Right renal cortex interstitium (tissue), 3 donors: ENCODE data around the gene RASGRF1. TPM values are rescaled to one million over a fixed set of nuclear protein-coding genes. Genes with fewer than 3 reads are reported as not detected.

Experiments
- DNase-seq, 3 donors: peaks; one replicate each; pipeline ENCODE4 v3.0.0-alpha.2; 2013; ENCODE audit warnings: low read depth in 3 of 3, low spot score in 2 of 3
- polyA plus RNA-seq, 3 donors: library from polyadenylated mRNA; unstranded; fragments of 120-200 nt; gene quantifications; one replicate each; pipeline ENCODE4 v1.2.1, GENCODE V29; 2013; ENCODE audit not compliant: insufficient read length in 3 of 3

Gene RASGRF1
- polyA plus RNA-seq, 3 donors, result 0.21 to 0.82 (median 0.43) TPM

DNA sequence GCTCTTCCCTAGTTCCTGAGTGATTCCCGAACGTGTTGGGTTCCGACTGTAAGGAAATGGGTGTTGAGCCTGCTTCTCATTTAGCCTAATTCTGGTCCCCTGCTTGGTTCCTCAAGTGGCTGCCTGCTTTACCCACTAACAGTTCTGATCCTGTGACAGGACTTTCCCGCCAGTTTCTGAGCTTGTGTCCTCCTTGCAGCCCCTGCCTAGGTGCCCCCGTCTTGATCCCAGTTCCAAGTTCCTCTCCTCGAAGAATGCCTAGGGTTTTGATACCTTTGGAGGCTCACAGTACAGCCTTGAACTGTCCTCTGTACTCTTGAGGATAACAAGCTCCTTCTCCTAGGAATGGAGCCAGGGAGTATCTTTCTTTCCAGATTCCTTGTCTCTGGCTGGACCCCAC lies 12.0 kb upstream of the RASGRF1 start:
- no peak for DNase-seq

DNA sequence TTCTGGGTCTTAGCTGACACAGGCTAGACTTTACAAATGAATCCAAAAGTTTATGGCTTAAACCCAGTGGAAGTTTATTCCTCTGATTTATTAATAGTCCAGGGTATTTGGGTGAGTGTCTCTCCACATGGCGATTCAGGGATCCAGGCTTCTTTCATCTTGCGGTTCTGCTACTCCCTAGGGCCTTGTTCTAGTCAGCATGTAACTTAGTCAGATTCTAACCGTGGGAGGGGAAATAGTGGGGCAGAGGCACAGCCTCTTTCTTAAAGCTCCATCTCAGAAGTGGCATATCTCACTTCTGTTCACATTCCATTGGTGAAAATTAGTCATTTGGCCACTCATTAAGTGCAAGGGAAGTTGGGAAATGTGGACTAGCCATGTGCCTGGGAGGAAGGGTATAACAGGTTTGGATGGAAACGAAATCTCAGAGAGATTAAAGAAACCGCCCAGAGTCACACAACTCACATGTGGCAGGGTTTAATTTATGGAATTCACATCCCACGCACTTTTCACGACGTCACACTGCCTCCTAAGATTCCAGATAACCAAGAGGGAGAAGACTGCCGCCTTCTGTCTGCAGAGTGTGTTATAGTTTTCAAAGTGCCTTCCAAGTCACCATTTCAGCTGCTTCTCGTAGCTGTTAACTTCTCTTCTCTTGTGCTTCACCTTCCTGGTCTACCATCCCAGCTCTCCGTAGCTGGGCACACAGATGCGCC lies 11.4 kb upstream of the RASGRF1 start:
- DNase-seq, result no peak

DNA sequence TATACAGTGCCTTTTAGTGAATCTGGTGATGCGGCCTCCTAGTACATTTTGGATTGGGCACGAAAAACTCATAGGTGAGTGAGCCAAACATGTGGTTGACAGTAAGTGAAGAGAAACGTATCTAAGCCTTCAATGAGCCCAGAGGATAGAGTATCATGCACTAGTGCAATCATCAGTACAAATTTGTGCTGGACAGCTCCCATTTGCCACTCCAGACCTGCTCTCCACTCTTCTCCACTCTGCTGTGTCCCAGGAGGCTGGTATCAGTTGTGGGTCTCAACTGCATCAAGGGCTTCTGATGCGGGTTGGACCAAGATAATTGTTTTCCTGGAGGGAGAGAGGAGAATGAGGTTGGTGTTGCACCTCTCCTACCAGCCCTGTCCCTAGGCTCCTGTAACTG lies 9.1 kb upstream of the RASGRF1 start:
- no peak for DNase-seq

DNA sequence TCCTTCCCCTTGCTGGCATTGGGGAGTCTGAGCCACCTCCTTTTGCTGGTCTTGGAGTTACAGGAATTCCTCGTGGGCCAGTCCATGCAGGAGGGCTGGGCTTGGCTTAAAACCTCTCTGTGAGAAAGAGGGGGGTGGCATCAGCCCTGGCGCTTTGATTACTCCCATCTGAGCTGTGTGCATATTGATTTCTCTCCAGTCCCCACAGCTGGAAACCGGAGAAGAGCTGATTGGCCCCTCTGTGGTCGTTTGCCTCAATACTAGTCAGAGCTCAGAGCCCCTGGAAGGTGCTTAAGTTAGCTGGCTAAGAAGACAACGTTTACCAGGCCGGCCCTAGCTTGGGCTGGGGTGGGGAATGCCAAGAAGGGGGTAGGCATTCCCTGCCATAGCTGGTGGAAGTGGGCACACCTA lies 4.0 kb upstream of the RASGRF1 start:
- no peak for DNase-seq

DNA sequence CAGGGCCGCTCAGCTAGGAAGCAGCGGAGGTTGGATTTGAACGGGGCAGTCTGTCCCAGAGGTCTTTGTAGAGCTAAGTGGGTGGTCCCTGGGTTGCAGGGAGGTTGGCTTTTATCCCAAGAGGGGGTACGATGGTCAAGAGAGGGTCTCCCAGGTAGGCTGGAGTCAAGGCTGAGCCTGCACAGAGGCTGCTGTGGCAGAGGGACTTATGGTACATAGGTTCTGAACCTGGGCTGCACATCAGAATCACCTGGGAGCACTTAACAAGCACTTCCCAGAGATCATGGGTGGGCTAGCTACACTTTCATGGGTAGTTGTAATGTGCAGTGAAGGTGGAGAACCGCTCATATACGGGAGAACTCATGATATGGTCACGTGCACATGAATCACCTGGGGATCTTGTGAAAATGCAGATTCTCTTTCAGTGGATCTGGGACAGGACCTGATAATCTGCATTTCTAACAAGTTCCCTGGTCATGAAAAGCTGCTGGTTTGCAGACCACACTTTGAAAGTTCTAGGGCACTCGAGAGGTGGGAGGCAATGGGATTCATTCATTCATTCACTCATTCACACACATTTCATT lies 2.9 kb upstream of the RASGRF1 start:
- no peak for DNase-seq

DNA sequence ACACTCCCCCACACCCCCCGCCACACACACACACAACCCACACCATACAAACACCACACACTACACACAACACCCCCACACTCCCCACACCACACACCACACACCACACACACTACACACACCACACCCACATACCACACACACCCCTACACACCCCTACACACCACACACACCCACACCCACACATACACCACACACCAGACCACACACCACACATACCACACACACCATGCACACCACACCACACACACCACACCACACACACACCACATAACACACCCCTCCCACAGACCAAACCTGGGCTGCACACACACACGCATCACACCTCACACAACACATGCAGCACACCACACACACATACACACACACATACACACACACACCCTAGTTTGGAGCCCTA lies 1.8 kb upstream of the RASGRF1 start:
- no peak for DNase-seq

DNA sequence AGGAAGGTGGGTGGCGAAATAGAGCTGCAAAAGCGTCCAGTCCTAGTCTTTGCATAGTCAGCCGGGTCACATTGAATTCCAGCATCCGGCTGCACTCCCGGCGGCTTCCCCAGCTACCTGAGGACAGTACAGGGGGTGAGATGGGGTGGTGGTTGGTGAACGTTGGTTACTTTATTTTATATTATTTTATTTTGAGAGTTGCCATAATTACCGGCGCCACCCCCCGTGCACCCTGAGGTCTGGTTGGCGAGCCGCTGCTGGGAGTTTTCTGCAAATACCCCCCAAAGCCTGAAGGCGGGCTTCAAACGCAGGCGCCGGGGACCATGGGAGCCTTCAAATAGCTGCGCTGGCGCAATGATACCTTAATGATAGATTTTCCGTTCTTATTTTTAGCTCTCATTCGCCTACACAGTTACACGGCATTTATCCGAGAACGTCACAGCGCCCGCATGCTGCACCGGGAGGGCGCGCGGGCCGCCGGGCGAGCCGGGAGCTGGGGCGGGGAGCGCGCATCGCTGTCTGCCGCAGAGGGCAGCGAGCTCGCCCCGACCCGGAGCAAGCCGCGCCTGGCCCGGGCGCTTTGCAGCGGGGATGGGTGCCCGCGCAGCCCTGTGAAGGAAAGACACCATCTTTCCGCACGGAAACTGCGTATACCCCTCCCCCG lies 756 bp upstream of the RASGRF1 start:
- no peak for DNase-seq

DNA sequence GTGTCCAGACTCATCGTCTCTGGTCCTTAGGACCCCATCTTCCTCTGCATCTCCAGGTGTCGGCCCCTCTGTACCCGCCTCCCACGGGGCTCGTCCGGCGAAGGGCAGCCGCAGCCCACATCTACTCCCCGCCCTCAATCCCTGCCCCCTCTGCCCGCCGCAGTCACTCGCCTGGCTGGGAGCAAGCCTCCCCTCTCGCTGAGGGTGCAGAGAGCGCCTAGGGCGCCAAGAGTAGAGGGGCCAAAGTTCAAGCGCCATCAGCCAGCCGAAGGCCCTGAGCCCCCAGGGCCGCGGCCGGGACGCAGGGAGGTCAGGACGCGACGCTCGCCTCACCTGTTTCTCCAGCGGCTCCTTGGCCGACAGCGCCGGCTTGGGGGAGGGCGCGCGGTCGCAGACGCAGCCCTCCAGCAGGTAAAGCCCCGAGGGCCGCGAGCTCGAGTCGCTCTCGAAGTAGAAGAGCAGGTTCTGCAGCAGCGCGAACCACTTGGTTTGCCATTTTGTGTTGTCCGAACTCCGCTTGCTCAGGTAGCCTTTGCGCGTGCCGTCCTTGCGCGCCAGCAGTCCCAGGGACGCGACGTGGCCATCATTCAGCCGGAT lies 592 bp downstream of the RASGRF1 start:
- no peak for DNase-seq

DNA sequence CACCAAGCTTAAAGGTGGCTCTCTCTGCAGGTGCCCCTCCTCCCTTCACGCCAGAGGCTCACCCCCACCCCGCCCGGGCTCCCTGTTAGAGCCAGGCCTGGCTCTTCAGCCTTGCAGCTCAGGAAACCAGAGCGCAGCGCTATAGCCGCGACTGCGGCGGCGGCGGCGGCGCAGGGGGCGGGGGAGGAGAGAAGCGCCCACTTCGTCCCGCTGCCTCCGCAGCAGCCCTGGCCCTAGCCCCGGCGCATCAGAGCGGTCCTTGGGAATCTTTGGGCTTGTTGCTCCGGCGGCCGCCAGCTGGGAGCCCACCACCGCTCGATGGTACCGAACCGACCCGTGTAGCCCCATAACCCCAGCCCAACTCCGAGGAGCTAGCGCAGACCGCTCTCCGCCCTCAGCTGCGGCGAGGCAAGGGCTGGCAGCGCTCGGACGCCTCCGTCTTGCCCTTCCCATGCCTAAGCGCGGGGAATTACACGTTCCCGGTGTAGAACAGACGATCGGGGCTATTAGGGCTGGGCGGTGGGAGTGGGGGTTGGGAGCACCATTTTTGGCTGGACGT lies 1.2 kb downstream of the RASGRF1 start:
- DNase-seq, result no peak

DNA sequence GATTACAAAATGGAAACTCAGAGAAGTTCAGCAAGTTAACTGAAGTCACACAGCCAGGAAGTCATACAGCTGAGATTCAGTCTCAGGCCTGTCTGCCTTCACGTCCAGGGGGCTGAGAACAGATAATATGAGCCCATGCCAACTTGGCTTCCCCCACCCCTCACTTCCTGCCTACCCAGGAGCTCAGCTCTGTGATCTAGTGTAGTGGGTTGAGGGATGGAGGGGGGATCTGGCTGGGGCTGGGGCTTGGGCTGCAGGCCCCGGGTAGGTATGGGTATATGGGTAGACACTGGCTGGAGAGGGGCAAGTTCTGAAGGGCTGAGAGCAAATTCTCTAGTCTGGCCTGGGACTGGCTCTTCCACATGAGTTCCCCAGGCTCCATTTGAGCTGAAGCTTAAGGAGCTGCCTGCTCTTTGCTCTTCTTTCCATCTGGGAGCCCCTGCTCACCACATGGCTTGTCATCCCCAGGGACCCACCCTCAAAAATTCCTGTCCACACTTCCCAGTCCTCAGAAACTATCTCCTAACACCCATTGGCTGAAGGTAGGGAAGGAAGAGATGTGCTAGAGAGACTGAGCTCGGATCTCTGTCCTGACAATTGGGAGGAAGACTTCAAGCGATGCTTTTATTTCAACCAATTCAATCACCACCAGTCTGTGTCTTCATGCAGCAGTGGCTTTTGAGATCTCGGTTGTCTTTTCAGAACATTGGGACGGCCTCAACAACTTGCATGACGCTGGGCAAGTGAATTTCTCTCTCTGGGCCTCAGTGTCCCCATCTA lies 2.0 kb downstream of the RASGRF1 start:
- no peak for DNase-seq

DNA sequence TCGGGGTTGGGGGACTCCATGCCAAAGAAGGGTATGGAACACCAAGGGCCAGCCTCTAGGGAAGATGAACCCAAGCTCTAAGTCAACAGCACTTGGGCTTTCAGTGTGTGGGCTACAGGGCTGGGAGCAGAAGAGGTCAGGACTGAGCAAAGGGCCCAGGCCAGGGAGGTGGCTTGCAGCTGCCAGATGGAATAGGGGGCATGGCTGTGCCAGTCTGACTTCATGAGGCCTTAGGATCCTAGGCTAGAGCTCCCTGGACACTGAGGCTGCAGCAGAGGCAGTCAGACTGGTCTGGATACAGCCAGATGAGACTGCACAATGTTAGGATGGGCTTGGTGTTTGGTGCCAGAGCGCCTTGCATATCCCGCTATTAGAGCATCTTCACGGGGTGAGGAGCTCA lies 3.8 kb downstream of the RASGRF1 start:
- no peak for DNase-seq

DNA sequence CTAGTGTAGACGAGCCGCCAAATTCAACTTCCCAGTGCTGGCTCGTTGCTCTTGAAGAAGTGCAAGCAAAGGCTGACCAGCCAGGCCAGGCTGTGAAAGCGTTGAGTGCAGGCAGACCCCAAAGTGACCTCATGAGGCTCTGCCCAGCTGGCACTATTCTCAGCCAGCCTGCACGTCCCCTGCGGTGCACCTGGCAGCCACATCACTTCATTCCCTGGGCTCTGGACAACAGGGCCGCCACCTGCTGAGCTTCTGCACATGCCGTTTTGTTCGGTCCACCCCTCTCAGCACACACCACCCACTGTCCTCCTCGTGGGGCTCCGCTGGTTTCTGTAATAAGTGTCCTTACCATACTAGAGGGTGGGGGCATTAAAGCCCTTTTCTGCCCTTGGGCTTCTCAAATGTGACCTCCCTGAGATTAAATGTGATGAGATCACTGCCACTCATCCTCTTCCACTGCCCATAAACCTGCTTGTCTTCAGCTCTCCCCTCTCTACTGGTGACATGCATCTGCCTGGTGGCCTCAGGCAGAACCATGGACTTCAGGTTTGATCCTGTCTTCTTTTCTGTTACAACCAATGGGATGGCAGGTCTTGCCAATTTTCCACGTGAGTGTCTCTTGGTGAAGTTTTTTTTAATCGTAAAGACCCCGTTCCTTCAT lies 6.1 kb downstream of the RASGRF1 start:
- DNase-seq, result no peak

DNA sequence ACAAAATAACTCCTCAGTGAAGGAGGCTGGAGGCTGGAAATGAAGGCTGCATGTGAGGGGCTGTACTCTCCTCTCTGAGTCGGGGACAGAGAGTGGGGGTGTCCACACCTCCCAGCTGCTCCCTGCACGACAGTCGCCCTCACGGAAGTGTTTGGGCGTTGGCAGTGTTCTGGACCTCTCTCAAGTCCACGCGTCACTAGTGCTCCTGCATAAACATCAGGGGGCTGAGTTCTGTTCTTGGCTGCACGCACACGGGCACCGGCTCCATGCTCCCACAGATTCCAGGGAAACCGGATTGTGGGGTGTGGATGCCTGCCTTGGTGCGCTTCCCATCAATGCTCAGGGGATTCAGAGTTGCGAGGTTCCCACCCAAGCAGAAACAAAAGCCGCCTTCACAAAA lies 7.4 kb downstream of the RASGRF1 start:
- no peak for DNase-seq

DNA sequence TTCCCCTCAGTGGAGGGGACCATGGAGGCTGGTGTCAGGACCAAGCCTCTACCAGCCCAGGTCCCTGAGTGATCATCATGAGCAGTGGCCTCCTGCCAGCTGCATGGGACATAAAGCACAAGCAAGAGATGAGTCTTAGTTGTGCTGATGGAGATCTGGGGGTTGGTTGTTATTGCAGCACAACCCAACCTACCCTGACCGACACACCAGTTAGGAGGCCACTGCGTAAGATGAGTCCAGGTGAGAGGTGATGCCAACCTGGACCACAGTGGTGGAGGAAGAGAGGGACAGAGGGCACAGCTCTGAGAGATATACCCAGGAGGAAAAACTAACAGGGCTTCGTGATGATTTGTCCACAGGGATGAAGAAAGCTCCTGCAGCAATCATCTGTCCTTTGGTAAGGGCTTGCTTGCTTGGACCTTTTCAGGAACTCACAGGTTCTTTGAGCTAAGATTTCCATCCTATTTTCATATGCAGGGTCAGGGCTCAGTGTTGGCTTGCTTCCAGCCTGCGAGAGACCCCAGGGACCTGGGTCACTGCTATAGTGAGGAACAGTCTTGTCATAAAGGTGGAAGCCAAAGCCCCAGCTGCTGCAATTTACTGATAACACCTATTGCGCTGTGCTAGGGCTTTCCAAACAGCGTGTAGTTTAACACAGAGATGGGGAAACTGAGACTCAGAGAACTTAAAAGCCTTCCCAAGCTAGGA lies 8.1 kb downstream of the RASGRF1 start:
- no peak for DNase-seq

DNA sequence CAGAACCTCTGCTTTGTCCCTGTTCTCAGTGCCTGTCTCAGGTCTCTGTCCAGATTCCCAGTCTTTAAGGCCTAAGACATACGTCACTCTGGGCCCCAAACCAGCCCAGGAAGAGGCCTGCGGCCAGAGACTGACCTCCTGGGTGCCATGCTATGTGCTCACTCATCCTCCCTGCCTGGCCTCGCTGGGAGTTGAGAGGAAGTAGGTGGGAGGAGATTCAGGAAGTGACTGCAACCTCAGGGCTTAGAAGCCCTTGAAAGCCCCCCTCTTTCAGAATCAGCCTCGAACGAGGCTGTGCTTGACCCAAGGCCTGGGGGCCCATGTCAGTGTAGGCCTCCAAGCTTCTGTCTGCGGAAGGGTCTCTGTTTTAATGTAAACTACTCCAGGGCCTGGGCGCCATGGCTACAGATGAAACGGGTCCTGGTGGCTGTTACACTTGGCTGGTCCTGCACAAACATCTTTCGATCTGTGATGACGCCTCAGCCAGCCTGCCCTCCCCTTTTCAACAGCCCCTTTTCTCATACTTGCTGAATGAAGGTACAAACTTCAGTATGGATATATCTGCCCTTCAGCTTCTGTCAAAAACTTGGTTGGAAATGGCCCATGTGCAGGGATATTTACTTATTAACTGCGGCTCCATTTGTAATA lies 11.7 kb downstream of the RASGRF1 start:
- DNase-seq, result no peak

DNA sequence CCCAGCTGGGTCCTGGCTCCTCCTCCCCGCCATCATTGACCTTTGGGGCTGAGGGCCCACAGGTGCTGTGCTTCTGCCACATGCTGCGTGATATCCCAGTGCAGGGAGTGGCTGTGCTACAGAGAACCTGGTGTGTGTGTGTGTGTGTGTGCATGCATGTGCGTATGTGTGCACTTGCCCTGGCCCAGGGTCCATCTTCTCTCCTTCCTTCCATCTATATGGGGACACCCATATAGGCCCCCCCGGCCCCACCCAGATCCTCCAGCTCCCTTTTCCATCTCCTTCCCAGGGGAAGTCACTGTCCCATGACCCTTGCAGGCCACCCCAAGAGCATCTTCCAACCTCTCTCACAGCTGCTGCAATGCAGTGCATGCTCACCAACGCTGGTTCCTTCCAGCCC lies 12.6 kb downstream of the RASGRF1 start:
- no peak for DNase-seq

DNA sequence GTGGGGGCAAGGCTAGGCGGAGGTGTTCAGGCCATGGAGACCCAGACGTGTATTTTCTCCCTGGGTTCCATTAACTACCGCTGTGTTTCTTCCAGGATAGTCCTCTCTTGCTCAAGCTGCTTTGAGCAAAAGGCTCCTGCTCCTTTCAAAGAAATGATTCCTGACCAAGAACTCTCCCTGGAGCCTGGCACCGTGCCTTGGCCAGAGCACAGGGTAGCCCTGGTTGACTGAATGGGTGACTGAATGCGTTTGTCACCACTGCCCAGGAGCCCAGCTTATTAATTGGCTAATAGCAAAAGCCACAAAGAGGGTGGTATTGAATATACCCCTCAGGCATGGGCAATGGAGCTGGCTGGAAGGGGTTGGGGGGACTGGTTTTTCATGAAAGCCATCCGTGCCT lies 13.9 kb downstream of the RASGRF1 start:
- DNase-seq, result no peak

DNA sequence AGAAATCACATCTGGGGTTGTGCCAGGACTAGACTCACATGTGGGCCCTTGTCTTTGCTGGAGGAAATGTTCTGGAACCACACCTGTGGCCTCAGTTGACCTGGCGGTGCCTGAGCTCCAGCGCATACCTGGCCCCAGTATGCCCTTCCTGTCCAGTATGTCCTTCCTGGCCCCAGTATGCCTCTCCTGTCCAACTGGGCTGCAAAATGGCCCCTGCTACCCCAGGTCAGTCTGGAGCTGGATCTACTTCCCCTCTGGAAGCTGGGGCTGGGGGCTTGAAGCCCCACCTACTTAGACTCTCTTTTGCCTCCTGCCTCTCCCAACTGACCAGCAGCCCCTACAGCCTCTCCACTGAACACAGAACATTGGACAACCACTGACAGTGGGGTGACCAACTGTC lies 15.3 kb downstream of the RASGRF1 start:
- no peak for DNase-seq

DNA sequence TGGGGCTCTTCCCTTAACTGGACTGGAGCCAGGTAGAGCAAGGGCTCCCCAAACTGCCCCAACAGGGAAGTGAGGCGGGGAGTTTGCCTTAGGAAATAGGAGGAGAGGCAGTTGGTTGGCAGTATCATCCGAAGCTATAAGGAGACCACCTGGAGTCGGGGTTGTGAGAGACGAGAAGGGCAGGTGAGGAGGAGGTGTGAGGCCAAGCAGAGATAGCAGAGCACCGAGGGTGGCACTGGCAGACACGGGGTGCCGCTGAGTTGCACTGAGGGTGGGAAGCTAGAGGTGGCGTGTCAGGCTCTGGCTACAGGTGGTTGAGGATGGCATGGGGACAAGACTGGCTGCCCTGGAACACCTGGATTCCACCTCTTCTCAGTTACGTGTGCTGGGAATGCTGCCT lies 17.2 kb downstream of the RASGRF1 start:
- no peak for DNase-seq
